Hematopoietic multipotent progenitor cell treated with erythropoietin and hydrocortisone succinate and interleukin-3 and kit ligand, for 8 days (in vitro differentiated cells): Measurements from ENCODE around the gene TAS1R1.

Source experiments
- DNase-seq: peaks from one replicate; pipeline ENCODE4 v3.0.0-alpha.2; 2015

The TAS1R1 gene

DNA sequence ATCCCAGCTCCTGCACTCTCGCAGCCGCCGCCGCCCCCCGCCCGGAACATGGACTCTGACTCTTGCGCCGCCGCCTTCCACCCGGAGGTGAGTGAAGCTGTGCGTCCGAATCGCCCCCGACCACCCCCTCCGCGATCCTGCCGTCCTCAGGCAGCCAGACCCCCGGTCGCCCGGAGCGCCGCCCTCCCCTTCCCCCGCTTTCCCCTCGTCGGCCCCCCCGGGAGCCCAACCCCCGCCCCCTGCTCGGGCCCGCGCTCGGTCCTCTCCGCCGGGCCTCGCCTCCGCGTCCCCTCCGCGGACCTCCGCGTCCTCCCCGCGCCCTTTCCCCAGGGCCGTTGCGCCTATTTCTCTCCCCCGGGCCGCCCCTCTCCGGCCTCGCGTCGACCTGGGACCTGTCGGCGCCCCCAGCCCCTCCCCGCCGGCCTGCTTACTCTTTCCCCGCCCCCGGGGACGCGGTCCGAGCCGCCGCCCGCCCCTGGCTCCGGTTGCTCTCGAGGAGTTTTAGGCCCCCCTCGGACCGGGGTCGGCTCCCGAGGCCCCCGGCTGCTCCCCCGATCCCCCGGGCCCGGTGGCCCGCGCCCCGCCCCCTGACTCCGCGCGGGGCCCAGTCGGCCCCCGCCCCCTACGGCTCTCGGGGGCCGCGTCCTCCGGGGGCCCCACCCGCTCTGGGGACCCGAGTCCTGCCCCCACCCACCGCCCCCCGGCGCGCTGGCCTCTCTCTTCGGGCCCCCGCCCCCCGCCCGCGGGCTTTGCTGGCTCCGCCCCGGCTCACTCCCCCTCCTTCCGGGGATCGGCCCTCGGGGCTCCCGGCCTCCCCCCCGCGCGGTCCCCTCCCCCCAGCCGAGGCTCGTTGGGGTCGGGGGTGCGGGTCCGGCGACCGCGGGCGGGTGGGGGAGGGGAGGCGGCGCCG, 59.2 kb downstream of the TAS1R1 start:
- no peak for DNase-seq

DNA sequence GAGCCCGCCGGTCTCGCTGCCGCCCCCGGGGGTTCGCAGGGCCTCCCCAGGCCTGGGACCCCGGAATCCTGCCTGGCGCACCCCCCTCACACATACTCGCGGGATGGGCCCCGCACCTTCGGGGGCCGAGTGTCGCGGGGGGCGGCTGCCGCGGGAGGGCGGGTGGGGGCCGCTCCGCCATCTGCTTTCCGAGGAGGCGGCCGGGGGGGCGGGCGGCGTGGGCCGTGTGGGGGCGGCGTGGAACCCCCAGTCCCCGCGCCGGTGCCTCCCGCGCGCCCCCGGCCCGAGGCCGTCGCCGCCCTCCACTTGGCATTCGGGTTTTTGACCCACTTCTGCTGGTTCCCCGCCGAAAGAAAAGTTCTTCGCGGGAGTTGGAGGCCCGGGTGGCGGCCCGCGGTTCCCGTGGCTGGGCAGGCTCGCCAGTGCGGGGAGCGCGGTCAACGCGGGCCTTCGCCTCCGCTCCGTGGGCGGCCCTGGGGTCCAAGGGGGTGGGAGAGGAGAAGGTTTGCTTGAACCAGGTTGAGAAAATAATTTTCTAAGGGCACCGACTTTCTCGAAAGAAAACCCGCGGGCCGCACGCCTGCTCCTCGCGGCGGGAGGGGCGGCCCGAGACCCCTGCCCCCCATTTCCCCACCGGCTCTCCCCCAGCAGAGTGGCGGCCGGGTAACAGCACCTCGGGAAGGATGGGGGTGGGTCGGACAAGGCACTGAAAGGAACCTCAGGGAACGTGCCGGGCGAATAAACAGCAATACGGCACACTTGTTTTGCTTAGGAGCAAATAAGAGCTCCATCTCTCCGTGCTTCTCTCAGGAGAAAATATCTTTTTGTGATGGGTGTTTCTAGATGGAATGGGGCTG, 60.0 kb downstream of the TAS1R1 start:
- DNase-seq, result no peak

DNA sequence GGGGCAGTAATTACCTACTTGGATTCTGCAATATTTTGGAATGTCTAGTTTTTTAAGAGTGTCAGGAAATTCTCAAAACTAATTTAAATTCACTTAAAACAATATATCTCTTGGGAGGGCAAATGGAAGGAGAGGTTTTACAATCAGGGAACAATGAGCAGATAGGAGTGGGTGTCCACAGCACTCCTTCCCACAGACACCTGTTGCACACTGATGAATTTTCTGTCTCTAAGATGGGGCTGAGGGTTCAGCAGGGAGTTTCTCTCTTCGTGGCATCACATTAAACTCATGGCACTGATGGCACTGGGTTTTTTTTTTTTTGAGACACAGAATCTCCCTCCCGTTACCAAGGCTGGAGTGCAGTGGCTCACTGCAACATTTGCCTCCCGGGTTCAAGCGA, 63.9 kb downstream of the TAS1R1 start:
- DNase-seq, result no peak

DNA sequence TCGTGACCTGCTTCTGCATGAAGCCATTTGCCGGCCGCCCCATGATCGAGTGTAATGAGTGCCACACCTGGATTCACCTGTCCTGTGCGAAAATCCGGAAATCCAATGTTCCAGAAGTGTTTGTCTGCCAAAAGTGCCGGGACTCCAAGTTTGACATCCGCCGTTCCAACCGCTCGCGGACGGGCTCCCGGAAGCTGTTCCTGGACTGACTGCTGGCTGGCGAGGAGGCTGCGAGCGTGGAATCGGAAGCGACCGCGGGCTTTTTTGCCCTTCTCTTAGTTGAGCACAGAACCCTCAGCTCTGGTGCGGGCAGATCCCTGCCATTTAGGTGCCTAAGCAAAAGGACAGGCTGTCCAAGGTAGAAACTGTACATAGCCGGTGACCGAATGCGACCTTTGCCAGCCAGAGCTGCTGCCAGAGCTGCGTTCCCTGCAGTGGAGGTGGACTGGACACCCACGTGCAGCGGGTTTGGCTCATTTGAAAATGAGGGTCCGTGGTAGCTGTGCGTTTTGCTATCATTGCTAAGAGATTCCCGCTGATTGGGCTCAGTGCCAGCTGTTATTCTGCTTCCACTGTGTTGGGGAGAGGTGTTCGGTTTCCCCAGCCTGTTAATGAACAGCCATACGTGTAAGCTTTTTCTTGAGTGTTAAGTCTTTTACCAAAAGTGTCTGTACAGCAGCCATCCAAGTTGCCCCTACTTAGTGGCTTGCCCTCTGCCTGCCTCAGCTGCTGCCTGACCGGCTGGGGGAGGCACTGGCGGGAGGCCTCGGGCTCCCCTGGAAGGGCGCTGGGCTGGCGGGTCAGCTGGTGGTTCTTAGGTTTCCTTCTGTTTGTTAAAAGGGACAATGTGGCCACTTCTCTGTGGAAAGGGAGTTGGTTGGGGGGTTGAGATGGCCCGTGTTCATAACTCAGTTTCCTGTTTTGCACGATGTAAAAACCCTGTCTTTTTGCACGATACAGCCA, 66.6 kb downstream of the TAS1R1 start:
- no peak for DNase-seq

DNA sequence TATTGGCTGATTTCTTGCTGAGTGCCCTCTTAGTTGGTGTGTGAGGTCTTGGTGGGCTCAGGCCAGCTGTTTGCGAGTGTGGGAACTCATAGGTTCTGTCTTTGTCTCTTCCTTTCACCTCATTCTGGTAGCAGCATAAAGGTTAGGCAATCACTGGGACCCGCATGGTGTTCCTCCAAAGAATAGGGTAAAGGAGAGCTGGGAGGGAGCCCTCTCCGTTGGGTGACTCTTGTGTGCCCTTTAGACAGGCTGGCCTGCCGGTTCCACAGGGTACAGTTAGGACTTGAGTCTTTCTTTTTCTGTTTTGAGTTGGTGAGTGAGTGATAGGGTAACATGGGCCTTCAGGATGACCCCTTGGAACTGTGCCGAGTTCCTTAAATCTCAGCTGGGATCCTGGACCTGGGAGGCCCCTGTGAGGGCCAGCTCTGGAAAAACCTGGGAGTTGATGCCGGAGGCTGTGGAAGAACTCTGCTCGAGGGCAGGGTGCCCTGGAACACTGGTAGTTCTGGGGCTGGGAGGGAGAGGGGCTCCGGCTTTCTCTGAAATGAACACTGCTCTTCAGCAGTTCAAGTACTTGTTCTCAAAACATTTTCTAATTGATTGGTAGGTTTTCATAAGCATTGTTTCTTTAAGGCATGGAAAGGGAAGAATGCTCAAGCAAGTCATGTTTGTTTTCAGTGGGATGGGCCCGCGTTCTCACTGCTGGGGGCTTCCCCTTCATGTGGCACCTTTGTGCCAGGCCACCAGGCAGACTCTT, 67.5 kb downstream of the TAS1R1 start:
- no peak for DNase-seq

DNA sequence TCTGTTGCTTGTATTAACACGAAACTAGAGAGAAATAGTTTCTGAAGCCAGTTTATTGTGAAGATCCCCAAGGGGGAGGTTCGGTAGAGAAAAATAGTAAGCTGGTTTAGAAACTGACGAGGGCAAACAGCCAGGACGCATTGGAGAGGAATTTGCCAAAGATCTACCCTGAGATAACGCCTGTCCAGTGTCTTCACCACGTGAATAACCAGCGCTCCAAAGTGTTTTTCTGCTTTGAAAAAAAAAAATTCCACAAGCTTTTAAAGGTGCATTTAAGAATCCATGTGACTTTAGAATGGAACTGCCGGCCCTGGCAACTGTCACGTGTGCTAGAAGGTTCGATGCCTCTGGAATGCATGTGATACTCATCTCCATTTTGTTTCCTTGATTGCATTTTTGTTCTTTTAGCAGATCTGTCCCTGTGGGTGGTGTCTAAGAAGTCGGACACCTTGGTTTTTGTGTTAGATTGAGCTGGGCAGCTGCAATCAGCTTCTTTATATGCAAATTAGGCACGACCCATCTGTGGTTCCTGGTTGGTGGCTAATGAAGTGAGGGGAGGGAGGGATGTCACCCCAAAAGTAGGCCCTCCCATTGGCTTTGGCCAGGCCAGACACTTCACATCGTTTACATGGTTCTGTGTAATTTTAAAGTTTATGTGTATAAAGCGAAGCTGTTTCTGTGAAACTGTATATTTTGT, 68.3 kb downstream of the TAS1R1 start:
- no peak for DNase-seq

DNA sequence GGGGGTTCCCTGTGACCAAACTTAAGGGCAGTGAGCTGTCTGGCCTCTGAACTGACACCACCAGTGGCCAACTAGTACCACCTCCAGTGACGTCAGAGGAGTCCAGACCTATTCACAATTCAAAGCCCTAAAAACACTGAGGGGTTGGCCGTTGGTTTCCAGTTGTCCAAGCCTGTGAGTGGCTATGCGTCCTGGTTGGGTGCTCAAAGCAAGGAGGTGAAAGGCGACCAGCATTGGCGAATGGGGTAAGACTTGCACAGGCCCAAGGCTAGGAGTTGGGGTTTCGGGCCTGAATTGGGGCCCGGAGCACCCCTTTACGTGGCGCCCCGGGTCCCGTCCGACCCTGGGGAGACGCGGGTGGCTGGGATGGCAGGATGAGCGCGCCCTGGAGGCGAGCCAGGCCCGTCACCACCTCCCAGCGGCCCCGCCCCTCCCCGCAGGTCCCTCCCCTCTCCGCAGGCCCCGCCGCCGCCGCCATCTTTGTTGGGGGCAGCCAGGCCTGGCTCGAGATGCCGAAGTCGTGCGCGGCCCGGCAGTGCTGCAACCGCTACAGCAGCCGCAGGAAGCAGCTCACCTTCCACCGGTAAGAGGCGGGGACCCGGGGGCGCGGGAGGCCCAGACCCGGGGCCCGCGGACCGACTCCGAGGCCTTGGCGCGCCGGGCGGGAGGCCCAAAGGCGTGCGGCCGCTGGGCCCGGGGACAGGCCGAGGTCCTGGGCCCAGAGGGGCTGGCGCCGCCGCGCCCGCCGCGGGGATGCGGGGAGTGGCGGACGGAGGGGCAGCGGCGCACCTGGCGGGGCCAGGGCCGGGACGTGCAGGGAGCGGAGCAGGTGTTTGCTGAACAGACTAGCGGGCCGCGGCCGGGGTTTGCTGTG, 69.8 kb downstream of the TAS1R1 start, which contains the start of gene THAP3:
THAP3 (plus strand) TSS at position 159 of the 874 bp plus-strand sequence; CDS start at position 510, 351 bp downstream.
- peak; percentile 81 for DNase-seq

DNA sequence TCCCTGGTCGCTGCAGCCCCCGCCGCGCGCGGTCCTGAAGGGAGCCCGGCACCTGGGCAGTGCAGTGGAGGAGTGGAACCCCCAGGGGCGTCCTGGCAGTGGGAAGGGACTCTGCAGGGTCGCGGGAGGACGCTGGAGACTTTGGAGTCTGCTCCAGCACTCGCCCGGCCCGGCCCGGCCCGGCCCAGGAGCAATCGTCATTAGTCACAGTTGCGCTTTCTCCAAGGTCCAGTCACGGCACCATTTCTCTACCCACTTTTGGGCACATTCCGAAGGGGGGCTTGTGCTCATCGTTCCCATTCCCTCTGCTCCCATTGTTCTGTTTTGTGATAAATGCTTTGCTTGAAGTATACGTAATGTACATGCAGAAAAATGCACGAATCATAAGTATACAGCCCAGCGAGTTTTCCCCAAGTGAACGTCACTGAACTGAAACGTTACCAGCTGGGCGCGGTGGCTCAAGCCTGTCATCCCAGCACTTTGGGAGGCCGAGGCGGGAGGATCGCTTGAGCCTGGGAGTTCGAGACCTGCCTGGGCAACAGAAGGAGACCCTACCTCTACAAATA, 70.6 kb downstream of the TAS1R1 start:
- DNase-seq, result peak; percentile 26

DNA sequence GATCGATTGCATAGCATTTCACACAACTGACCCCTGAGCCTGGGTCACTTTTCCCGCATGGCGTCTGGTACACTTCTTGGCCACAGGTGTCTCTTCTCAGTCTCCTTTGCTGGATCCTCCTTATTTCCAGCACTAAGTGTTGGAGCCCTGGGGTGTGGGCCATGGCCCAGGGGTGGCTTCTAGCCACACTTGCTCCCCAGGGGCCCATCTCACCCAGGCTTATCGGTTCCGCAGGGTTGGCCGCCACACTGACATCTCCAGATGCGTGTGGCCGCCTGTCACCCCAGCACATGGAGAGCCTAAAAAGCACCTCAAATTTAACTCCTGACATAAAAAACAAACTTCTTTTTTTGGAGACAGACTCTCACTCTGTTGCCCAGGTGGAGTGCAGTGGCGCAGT, 71.9 kb downstream of the TAS1R1 start:
- no peak for DNase-seq

DNA sequence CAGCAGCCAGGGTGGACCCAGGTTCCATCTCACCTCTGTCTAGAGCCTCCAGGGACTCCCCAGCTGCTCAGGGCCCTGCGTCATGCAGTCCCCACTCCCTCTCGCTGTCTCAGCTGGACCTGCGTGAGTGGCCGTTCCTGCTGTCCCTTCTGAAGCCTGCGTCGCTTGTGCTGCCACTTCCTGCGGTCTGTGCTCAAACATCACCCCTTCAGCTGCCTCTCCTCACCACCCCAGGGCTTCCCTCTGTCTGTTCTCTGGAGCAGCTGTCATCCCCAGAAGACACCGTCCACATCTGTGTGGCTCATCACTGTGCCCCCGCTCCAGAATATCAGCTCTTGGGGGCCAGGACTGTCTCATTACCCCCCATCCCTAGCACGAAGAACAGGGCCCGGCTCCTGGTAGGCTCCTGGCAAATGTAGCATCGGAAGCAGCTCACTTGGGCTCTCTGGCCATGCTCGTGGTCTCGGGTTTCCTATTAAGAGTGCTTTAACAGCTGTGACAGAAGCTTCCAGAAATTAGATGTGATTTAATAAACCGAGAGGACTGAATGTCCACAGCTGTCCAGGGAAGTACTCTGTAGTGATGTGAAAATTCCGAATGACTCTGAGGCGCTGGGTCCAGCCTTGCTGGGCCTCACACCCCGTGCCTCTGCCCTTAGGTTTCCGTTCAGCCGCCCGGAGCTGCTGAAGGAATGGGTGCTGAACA, 72.9 kb downstream of the TAS1R1 start:
- no peak for DNase-seq

DNA sequence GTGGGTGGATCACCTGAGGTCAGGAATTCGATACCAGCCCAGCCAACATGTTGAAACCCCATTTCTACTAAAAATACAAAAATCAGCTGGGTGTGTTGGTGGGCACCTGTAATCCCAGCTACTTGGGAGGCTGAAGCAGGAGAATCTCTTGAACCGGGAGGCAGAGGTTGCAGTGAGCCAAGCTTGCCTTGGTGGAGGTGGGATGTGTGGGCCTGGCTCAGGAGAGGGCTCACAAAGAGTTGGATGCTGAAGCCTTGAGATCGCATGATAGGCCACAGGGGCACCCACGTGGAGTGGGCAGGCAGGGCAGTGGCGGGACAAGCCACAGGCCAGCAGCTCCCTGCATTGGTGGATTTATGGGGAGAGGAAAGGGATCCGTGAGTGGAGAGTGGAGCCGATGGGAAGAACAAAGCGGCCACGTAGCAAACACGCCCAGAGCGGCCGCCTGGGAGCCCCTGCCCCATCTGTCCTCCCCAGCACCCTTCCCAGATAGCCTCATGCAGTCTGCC, 73.9 kb downstream of the TAS1R1 start:
- DNase-seq, result no peak
